GM23338 (cell line): ENCODE data around the gene PSEN2. TPM values are rescaled to one million over a fixed set of nuclear protein-coding genes. Genes with fewer than 3 reads are reported as not detected.

Source experiments
- ATAC-seq: fragments of 200-7000 bp; cut with Tn5 transposase; 3 replicates; pipeline ENCODE4 v1.9.1; 2020
- DNase-seq: peaks from one replicate; pipeline ENCODE4 v3.0.0-alpha.2; 2015; ENCODE audit warnings: low spot score
- H2AFZ ChIP-seq: fragments of 200-600 bp; sonication (generic); 2 replicates; pipeline ENCODE4 v1.8.0; 2016; ENCODE audit warnings: antibody characterized with exemption, mild to moderate bottlenecking, moderate library complexity
- H3F3A ChIP-seq: fragments of 200-600 bp; sonication (generic); replicated peaks from 2 replicates; pipeline ENCODE4 v1.8.0; 2017; ENCODE audit warnings: antibody characterized with exemption, mixed run types, low read depth
- H3K27ac ChIP-seq: fragments of 200-600 bp; sonication (generic); 2 replicates; pipeline ENCODE4 v1.6.1; 2016; ENCODE audit warnings: low read depth
- H3K27me3 ChIP-seq: fragments of 200-600 bp; sonication (generic); 2 replicates; pipeline ENCODE4 v1.8.0; 2016; ENCODE audit warnings: mild to moderate bottlenecking, mixed run types, moderate library complexity; ENCODE audit not compliant: insufficient read depth
- H3K36me3 ChIP-seq: fragments of 200-600 bp; sonication (generic); 2 replicates; pipeline ENCODE4 v1.8.0; 2016; ENCODE audit warnings: mild to moderate bottlenecking; ENCODE audit not compliant: insufficient read depth
- H3K4me1 ChIP-seq: fragments of 200-600 bp; sonication (generic); 2 replicates; pipeline ENCODE4 v1.8.0; 2016; ENCODE audit warnings: mild to moderate bottlenecking, moderate library complexity; ENCODE audit not compliant: insufficient read depth
- H3K4me2 ChIP-seq: fragments of 200-600 bp; sonication (generic); 2 replicates; pipeline ENCODE4 v1.7.1; 2017; ENCODE audit warnings: mixed run types
- H3K4me3 ChIP-seq: fragments of 200-600 bp; sonication (generic); 2 replicates; pipeline ENCODE4 v1.6.1; 2016; ENCODE audit warnings: mixed run types
- H3K79me2 ChIP-seq: fragments of 200-600 bp; sonication (generic); replicated peaks from 2 replicates; pipeline ENCODE4 v1.8.0; 2017; ENCODE audit warnings: mild to moderate bottlenecking; ENCODE audit not compliant: insufficient read depth
- H3K9me2 ChIP-seq: fragments of 200-600 bp; sonication (generic); 2 replicates; pipeline ENCODE4 v1.8.0; 2017; ENCODE audit not compliant: insufficient read depth
- H4K20me1 ChIP-seq: fragments of 200-600 bp; sonication (generic); replicated peaks from 2 replicates; pipeline ENCODE4 v1.8.0; 2017; ENCODE audit warnings: mild to moderate bottlenecking; ENCODE audit not compliant: insufficient read depth
- H3K27ac Mint-ChIP-seq: 2 replicates; pipeline ENCODE4 v1.8.0; 2020; ENCODE audit warnings: inconsistent platforms, mild to moderate bottlenecking, moderate library complexity, mixed read lengths
- H3K27me3 Mint-ChIP-seq: 3 replicates; pipeline ENCODE4 v1.8.0; 2022; ENCODE audit warnings: low read depth, mild to moderate bottlenecking, moderate library complexity, mixed read lengths, inconsistent platforms; ENCODE audit not compliant: insufficient read depth, poor library complexity
- H3K36me3 Mint-ChIP-seq: 3 replicates; pipeline ENCODE4 v1.8.0; 2021; ENCODE audit warnings: low read depth, mild to moderate bottlenecking, inconsistent platforms, moderate library complexity, mixed read lengths
- H3K4me1 Mint-ChIP-seq: 3 replicates; pipeline ENCODE4 v1.8.0; 2020; ENCODE audit warnings: mild to moderate bottlenecking, inconsistent platforms, mixed read lengths
- H3K4me3 Mint-ChIP-seq: 3 replicates; pipeline ENCODE4 v1.8.0; 2021; ENCODE audit warnings: moderate library complexity, mild to moderate bottlenecking, inconsistent platforms, mixed read lengths
- H3K9me3 Mint-ChIP-seq: 3 replicates; pipeline ENCODE4 v1.8.0; 2020; ENCODE audit warnings: moderate library complexity, mild to moderate bottlenecking, inconsistent platforms, mixed read lengths
- CREB1 ChIP-seq: fragments of 250-450 bp; sonication (Bioruptor Pico); IDR thresholded peaks from 2 replicates; pipeline ENCODE4 v1.5.0; 2020; ENCODE audit warnings: low read depth, mild to moderate bottlenecking, moderate library complexity
- CTCF ChIP-seq, 2 experiments: fragments of 200-600 bp in 1 of 2; sonication (generic) in 1 of 2; conservative IDR thresholded peaks; 2 replicates each; pipeline versions ENCODE4 v1.5.1 to v1.6.1; 2016 to 2017; ENCODE audit warnings: antibody characterized with exemption in 2 of 2, low read depth in 2 of 2, mild to moderate bottlenecking in 2 of 2, moderate library complexity in 1 of 2
- ETS1 ChIP-seq: IDR thresholded peaks from 2 replicates; pipeline ENCODE4 v1.6.1; 2016; ENCODE audit warnings: antibody characterized with exemption
- EZH2 ChIP-seq: fragments of 200-600 bp; sonication (generic); IDR thresholded peaks from one replicate; pipeline ENCODE4 v1.8.0; 2017; ENCODE audit warnings: antibody characterized with exemption, mild to moderate bottlenecking, low read depth; ENCODE audit not compliant: unreplicated experiment
- EZH2phosphoT487 ChIP-seq: fragments of 200-600 bp; sonication (generic); IDR thresholded peaks from one replicate; pipeline ENCODE4 v1.8.1; 2018; ENCODE audit warnings: antibody characterized with exemption; ENCODE audit not compliant: unreplicated experiment
- JUNB ChIP-seq: IDR thresholded peaks from one replicate; pipeline ENCODE4 v1.6.1; 2016; ENCODE audit warnings: antibody characterized with exemption; ENCODE audit not compliant: unreplicated experiment
- NANOG ChIP-seq: IDR thresholded peaks from 2 replicates; pipeline ENCODE4 v1.6.1; 2016; ENCODE audit warnings: antibody characterized with exemption, borderline replicate concordance
- POLR2AphosphoS5 ChIP-seq: IDR thresholded peaks from 2 replicates; pipeline ENCODE4 v1.6.1; 2016; ENCODE audit warnings: antibody characterized with exemption, low read depth
- REST ChIP-seq: IDR thresholded peaks from one replicate; pipeline ENCODE4 v1.6.1; 2018; ENCODE audit warnings: antibody characterized with exemption; ENCODE audit not compliant: unreplicated experiment
- STAT1 ChIP-seq: IDR thresholded peaks from one replicate; pipeline ENCODE4 v1.6.1; 2016; ENCODE audit warnings: antibody characterized with exemption; ENCODE audit not compliant: unreplicated experiment
- ZNF114 ChIP-seq: fragments of 250-450 bp; sonication (Bioruptor Pico); IDR thresholded peaks from 2 replicates; pipeline ENCODE4 v1.5.0; 2020; ENCODE audit warnings: mild to moderate bottlenecking, moderate library complexity
- ZNF331 ChIP-seq: fragments of 250-450 bp; sonication (Bioruptor Pico); IDR thresholded peaks from 2 replicates; pipeline ENCODE4 v1.5.0; 2020; ENCODE audit warnings: low read depth, mild to moderate bottlenecking, moderate library complexity
- ZNF462 ChIP-seq: fragments of 250-450 bp; sonication (Bioruptor Pico); IDR thresholded peaks from 2 replicates; pipeline ENCODE4 v1.5.0; 2020; ENCODE audit warnings: mild to moderate bottlenecking, moderate library complexity
- polyA plus RNA-seq: library from polyadenylated mRNA; unstranded; fragments of >200 nt; fragmentation: Nextera tagmentation; extraction: Ambion mirVana; gene quantifications from 2 replicates; pipeline ENCODE4 v1.2.1, GENCODE V29; 2016
- total RNA-seq: library from RNA; depleted of rRNA; stranded (reverse); fragments of >200 nt; shearing (Covaris generic); gene quantifications from 2 replicates; pipeline ENCODE4 v1.2.3, GENCODE V29; 2014

Gene PSEN2
- total and polyA plus RNA-seq, 2 experiments from 2014 or later, result 10.0 to 22.1 TPM

GRCh38 chr1:226823643-226824042 lies 46.8 kb upstream of the PSEN2 start:
- H3K4me3 Mint-ChIP-seq, result no peak overlapping the region
- H3K4me3 ChIP-seq, result no peak overlapping the region
- no peak overlapping the region for H3K27ac Mint-ChIP-seq
- H3K27ac ChIP-seq, result no peak overlapping the region
- no peak for ATAC-seq
- H3K36me3 ChIP-seq, result no peaks in the 10 kb centered on the region
- no peak for DNase-seq
- no peaks in the 10 kb centered on the region for H4K20me1 ChIP-seq
- no peaks in the 10 kb centered on the region for H3K9me2 ChIP-seq
- H3K4me1 ChIP-seq, result peaks cover 11% of the 10 kb centered on the region
- H3K9me3 Mint-ChIP-seq, result no peaks in the 10 kb centered on the region
- H3K27me3 ChIP-seq, result no peaks in the 10 kb centered on the region
- H3K27me3 Mint-ChIP-seq, result peaks cover 8% of the 10 kb centered on the region
- H3K36me3 Mint-ChIP-seq, result no peaks in the 10 kb centered on the region
- H3K4me1 Mint-ChIP-seq, result peaks cover 11% of the 10 kb centered on the region
- no peaks in the 10 kb centered on the region for H3F3A ChIP-seq
- TF ChIP-seq ZNF462 (CRISPR knock-in tag), result no peak
- TF ChIP-seq EZH2, result no peak
- no peak for TF ChIP-seq CTCF (conservative IDR thresholded peaks at IDR 0.05; ENCODE audit: low read depth in 2 of 2)
- TF ChIP-seq POLR2AphosphoS5, result no peak
- TF ChIP-seq CREB1 (CRISPR knock-in tag), result no peak
- no peak for TF ChIP-seq ZNF331
- TF ChIP-seq NANOG, result no peak
- no peak for TF ChIP-seq STAT1
- no peak for TF ChIP-seq JUNB
- TF ChIP-seq ZNF114 (CRISPR knock-in tag), result no peak
- TF ChIP-seq EZH2phosphoT487, result no peak
- TF ChIP-seq REST, result no peak
- no peak for TF ChIP-seq ETS1
- no peaks in the 10 kb centered on the region for H3K79me2 ChIP-seq
- no peak overlapping the region for H3K4me2 ChIP-seq
- H2AFZ ChIP-seq, result no peak overlapping the region
